ENCODE data around the gene MX2. TPM values are rescaled to one million over a fixed set of nuclear protein-coding genes. Genes with fewer than 3 reads are reported as not detected.

The MX2 gene
- total and polyA plus RNA-seq, 10 of the 15 experiments (the other 5 are each of a cell fraction or from before 2014, with no cell fraction given) = 10.5 to 167 (median 46.1) TPM

DNA sequence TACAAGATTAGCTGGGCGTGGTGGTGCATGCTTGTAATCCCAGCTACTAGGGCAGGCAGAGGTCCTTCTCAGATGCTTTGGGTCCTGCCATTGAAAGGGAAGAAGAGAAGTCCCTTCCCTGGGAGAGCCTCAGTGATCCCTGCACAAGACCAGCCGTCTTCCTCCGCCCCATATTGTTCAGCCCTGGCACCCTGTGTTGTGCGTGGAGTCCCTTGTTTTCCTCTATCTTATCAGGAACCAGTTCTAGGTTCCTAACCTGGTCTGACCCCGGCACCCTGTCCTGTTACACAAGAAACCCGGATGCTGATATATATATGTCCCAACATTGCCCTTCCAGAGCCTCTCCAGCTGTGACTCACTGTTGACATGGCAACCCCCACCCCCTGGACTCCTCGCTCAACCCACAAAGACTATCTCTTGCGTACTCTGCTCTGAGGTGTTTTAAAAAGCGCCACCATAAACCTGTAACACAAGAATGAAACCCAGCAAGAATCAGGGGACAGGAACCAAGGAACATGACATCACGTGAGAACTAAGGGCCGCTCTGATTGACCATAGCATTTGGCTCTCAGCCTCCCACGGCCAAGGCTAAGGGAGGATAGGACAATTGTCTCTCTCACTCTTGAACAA is 4.8 kb downstream of the MX2 start (continued):
- TF ChIP-seq, protein P1, sequence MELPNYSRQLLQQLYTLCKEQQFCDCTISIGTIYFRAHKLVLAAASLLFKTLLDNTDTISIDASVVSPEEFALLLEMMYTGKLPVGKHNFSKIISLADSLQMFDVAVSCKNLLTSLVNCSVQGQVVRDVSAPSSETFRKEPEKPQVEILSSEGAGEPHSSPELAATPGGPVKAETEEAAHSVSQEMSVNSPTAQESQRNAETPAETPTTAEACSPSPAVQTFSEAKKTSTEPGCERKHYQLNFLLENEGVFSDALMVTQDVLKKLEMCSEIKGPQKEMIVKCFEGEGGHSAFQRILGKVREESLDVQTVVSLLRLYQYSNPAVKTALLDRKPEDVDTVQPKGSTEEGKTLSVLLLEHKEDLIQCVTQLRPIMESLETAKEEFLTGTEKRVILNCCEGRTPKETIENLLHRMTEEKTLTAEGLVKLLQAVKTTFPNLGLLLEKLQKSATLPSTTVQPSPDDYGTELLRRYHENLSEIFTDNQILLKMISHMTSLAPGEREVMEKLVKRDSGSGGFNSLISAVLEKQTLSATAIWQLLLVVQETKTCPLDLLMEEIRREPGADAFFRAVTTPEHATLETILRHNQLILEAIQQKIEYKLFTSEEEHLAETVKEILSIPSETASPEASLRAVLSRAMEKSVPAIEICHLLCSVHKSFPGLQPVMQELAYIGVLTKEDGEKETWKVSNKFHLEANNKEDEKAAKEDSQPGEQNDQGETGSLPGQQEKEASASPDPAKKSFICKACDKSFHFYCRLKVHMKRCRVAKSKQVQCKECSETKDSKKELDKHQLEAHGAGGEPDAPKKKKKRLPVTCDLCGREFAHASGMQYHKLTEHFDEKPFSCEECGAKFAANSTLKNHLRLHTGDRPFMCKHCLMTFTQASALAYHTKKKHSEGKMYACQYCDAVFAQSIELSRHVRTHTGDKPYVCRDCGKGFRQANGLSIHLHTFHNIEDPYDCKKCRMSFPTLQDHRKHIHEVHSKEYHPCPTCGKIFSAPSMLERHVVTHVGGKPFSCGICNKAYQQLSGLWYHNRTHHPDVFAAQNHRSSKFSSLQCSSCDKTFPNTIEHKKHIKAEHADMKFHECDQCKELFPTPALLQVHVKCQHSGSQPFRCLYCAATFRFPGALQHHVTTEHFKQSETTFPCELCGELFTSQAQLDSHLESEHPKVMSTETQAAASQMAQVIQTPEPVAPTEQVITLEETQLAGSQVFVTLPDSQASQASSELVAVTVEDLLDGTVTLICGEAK (IDR thresholded peaks at IDR 0.05; ENCODE audit: borderline replicate concordance) = peak; percentile 62; the same call in 1 of the 2 replicates
- peak; percentile 50; the same call in 1 of the 2 replicates for TF ChIP-seq EED (IDR thresholded peaks at IDR 0.05; ENCODE audit: low read depth)
- TF ChIP-seq ZBTB11 (CRISPR knock-in tag; IDR thresholded peaks at IDR 0.05) = peak; percentile 83
- TF ChIP-seq MEF2A (IDR thresholded peaks at IDR 0.05; ENCODE audit: insufficient read depth, low read depth, low read length) = no peak
- no peak for TF ChIP-seq CBFB (IDR thresholded peaks at IDR 0.05; ENCODE audit: low read depth)
- 0 out of 2 replicates have a peak, but pooled peaks have one; percentile 53 for TF ChIP-seq PAX5 (IDR thresholded peaks at IDR 0.05; ENCODE audit: borderline replicate concordance, low read depth, low read length)
- peak; percentile 87 for TF ChIP-seq POLR2AphosphoS5 (IDR thresholded peaks at IDR 0.05; ENCODE audit: low read length)
- TF ChIP-seq RAD21 (IDR thresholded peaks at IDR 0.05; ENCODE audit: insufficient read depth, low read depth, low read length) = no peak
- TF ChIP-seq BHLHE40 (IDR thresholded peaks at IDR 0.05; ENCODE audit: borderline replicate concordance in 1 of 2, low read depth in 2 of 2, low read length in 1 of 2) = peak; percentile 85 to 87
- TF ChIP-seq IKZF1 (conservative IDR thresholded peaks at IDR 0.05) = peak; percentile 34
- TF ChIP-seq EP300 (IDR thresholded peaks at IDR 0.05; ENCODE audit: borderline replicate concordance in 1 of 2, control insufficient read depth in 1 of 2, low read depth in 2 of 2, low read length in 2 of 2) = 0 out of 4 replicates have a peak, but pooled peaks of 1 of the 2 experiments have one; percentile 25
- TF ChIP-seq E4F1 (IDR thresholded peaks at IDR 0.05; ENCODE audit: borderline replicate concordance, partially characterized antibody) = no peak
- no peak for TF ChIP-seq MXI1 (IDR thresholded peaks at IDR 0.05; ENCODE audit: low read depth, low read length)
- no peak for TF ChIP-seq KLF5 (IDR thresholded peaks at IDR 0.05; ENCODE audit: partially characterized antibody)
- no peak for TF ChIP-seq LARP7 (IDR thresholded peaks at IDR 0.05)
- TF ChIP-seq GABPA (IDR thresholded peaks at IDR 0.05; ENCODE audit: low read depth) = no peak
- TF ChIP-seq BACH1 (IDR thresholded peaks at IDR 0.05; ENCODE audit: borderline replicate concordance) = no peak
- no peak for TF ChIP-seq NRF1 (conservative IDR thresholded peaks at IDR 0.05; ENCODE audit: low read depth, low read length)
- TF ChIP-seq, protein P2, sequence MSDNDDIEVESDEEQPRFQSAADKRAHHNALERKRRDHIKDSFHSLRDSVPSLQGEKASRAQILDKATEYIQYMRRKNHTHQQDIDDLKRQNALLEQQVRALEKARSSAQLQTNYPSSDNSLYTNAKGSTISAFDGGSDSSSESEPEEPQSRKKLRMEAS (IDR thresholded peaks at IDR 0.05; ENCODE audit: low read depth, low read length) = 0 out of 2 replicates have a peak, but pooled peaks have one; percentile 27

All from GM12878 (cell line).